CD4-positive, alpha-beta memory T cell (primary cell): ENCODE measurements around the gene BEGAIN. TPM values are rescaled to one million over a fixed set of nuclear protein-coding genes. Genes with fewer than 3 reads are reported as not detected.

ENCODE experiments used
- CTCF ChIA-PET: fragments of 350-600 bp; sonication (Branson Sonifier 250); formaldehyde crosslinking; loops from one replicate; lab custom pipeline; 2021; ENCODE audit warnings: inconsistent platforms; ENCODE audit not compliant: partially characterized antibody; lab: Charles Lee
- POLR2A ChIA-PET: fragments of 350-600 bp; sonication (Branson Sonifier 250); formaldehyde crosslinking; loops from one replicate; lab custom pipeline; 2021; ENCODE audit not compliant: partially characterized antibody; lab: Charles Lee
- DNase-seq, 5 donors: peaks; one replicate each; pipeline versions ENCODE4 v3.0.0 to v3.0.0-alpha.2; 2020 to 2022; ENCODE audit warnings: mixed read lengths in 1 of 5
- H3K27ac ChIP-seq: one replicate; pipeline ENCODE4 v1.7.0; 2013; ENCODE audit warnings: low read depth, low read length
- H3K27me3 ChIP-seq: 2 replicates; pipeline ENCODE4 v1.7.0; 2013; ENCODE audit warnings: mild to moderate bottlenecking, low read length, moderate library complexity; ENCODE audit not compliant: insufficient read depth
- H3K36me3 ChIP-seq: 2 replicates; pipeline ENCODE4 v1.7.0; 2013; ENCODE audit warnings: mild to moderate bottlenecking, low read length, moderate library complexity; ENCODE audit not compliant: insufficient read depth
- H3K4me1 ChIP-seq: 2 replicates; pipeline ENCODE4 v1.7.0; 2013; ENCODE audit warnings: mild to moderate bottlenecking, low read length, moderate library complexity; ENCODE audit not compliant: insufficient read depth
- H3K4me3 ChIP-seq, 2 donors: one replicate each; pipeline ENCODE4 v1.7.0; 2013; ENCODE audit warnings: low read length in 2 of 2, mild to moderate bottlenecking in 1 of 2
- H3K9me3 ChIP-seq, 2 donors: one replicate each; pipeline ENCODE4 v1.7.0; 2013; ENCODE audit warnings: low read length in 2 of 2, control low read depth in 1 of 2; ENCODE audit not compliant: control insufficient read depth in 1 of 2
- H3K27ac Mint-ChIP-seq, 7 donors: one replicate each; pipeline ENCODE4 v1.8.0; 2020 to 2021; ENCODE audit warnings: mixed read lengths in 7 of 7, mild to moderate bottlenecking in 6 of 7, inconsistent platforms in 3 of 7, moderate library complexity in 3 of 7
- H3K27me3 Mint-ChIP-seq, 2 donors: one replicate each; pipeline ENCODE4 v1.8.0; 2020 to 2021; ENCODE audit warnings: mixed read lengths in 2 of 2
- H3K36me3 Mint-ChIP-seq, 2 donors: one replicate each; pipeline ENCODE4 v1.8.0; 2020 to 2021; ENCODE audit warnings: mixed read lengths in 2 of 2, inconsistent platforms in 1 of 2, mild to moderate bottlenecking in 1 of 2
- H3K4me1 Mint-ChIP-seq, 4 donors: one replicate each; pipeline ENCODE4 v1.8.0; 2020 to 2021; ENCODE audit warnings: mixed read lengths in 4 of 4, mild to moderate bottlenecking in 1 of 4
- H3K4me3 Mint-ChIP-seq, 8 donors: one replicate each; pipeline ENCODE4 v1.8.0; 2020 to 2021; ENCODE audit warnings: mixed read lengths in 8 of 8, mild to moderate bottlenecking in 7 of 8, moderate library complexity in 6 of 8, inconsistent platforms in 3 of 8
- H3K9me3 Mint-ChIP-seq, 8 donors: one replicate each; pipeline ENCODE4 v1.8.0; 2020 to 2021; ENCODE audit warnings: mixed read lengths in 8 of 8, mild to moderate bottlenecking in 5 of 8, inconsistent platforms in 3 of 8, moderate library complexity in 1 of 8
- intact Hi-C: fragments of 100-400 bp; cut with micrococcal nuclease; formaldehyde crosslinking; loops from one replicate; pipeline ENCODE4 v1.15.1; 2023
- polyA plus RNA-seq, 2 donors: library from polyadenylated mRNA; unstranded; fragments of 300-500 nt; fragmentation: Illumina TruSeq; gene quantifications; one replicate each; pipeline ENCODE4 v1.2.3, GENCODE V29; 2021
- total RNA-seq, 2 experiments: library from RNA; stranded (reverse); gene quantifications; one replicate each; pipeline ENCODE4 v1.2.3, GENCODE V29; 2021

The BEGAIN gene
- total and polyA plus RNA-seq, 4 experiments from 2014 or later: 0.09 to 1.8 (median 1.2) TPM

DNA sequence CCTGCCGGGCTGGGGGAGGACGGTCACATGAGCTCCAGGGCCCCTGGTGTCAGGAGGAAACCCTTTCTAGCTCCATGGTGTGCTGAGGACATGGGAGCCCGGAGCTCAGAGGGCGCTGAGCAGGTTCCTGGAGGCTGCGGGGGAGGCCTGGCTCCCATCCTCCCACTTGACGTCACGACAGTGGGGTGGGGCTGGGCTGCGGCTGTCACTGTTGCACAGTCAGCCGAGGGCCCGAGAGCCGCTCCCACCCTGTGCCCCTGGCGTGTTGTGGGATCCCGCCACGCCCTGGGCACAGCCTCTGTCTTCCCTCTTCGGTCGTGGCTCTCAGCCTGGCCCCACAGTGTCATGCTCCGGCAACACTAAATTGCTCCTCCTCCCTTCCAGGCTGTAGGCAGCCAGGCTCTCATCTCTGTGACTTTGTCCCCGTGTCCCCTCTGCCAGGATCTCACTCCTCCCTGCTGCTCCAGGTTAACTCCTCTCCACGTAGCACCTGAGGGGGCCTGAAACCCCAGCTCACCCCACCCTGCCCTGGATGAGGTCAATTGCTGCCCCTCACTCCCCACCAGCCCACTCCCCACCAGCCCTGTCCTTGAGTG is 33.0 kb downstream of the BEGAIN start:
- no peak for DNase-seq
- H3K4me3 ChIP-seq: no peak overlapping the region
- no peaks in the 10 kb centered on the region for H3K9me3 Mint-ChIP-seq
- peak overlapping the region in 1 of 7 donors; percentile 62 for H3K27ac Mint-ChIP-seq
- ChIA-PET CTCF (no interaction called here), POLR2A (no interaction called here)
- H3K4me3 Mint-ChIP-seq: no peak overlapping the region
- no peaks in the 10 kb centered on the region for H3K9me3 ChIP-seq
- peaks cover 0 to 6% (median 4%) of the 10 kb centered on the region in 4 donors for H3K4me1 Mint-ChIP-seq
- intact Hi-C loops: no loop called here
- H3K27me3 Mint-ChIP-seq: peaks cover 0 to 2% of the 10 kb centered on the region in 2 donors
- no peak overlapping the region for H3K27ac ChIP-seq
- no peaks in the 10 kb centered on the region for H3K36me3 ChIP-seq
- H3K4me1 ChIP-seq: peaks cover 9% of the 10 kb centered on the region
- H3K36me3 Mint-ChIP-seq: no peaks in the 10 kb centered on the region
- H3K27me3 ChIP-seq: no peaks in the 10 kb centered on the region

DNA sequence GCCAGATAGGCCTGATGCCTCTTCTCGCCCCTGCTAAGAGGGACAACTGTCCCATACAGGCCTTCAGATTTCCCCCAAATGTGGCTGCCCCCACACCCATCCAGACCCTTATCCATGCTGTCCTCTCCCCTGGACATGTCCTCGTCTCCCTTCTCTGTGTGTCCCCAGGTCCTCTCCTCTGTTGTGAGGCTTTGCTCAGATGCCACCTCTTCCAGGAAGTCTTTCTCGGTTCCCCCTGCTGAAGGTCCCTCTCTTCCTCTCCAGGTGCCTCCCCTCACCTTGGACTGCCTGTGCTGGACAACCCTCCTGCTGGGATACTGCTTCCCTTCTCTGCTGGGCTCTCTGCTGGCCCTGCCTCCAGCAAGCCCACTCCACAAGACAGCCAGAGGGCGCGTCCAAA is 33.7 kb downstream of the BEGAIN start:
- Histone ChIP-seq H3K27me3 (no peaks in the 10 kb centered on the region), H3K27ac (no peak overlapping the region), H3K36me3 (no peaks in the 10 kb centered on the region), H3K9me3 (no peaks in the 10 kb centered on the region), H3K4me3 (no peak overlapping the region), H3K4me1 (peaks cover 16% of the 10 kb centered on the region)
- H3K4me1 Mint-ChIP-seq: peaks cover 2 to 12% (median 4%) of the 10 kb centered on the region in 4 donors
- intact Hi-C loops: no loop called here
- no peak overlapping the region for H3K4me3 Mint-ChIP-seq
- CTCF ChIA-PET: no interaction called here
- H3K9me3 Mint-ChIP-seq: no peaks in the 10 kb centered on the region
- DNase-seq: no peak
- peaks cover 0 to 1% of the 10 kb centered on the region in 2 donors for H3K27me3 Mint-ChIP-seq
- POLR2A ChIA-PET: no interaction called here
- H3K36me3 Mint-ChIP-seq: no peaks in the 10 kb centered on the region
- H3K27ac Mint-ChIP-seq: no peak overlapping the region

DNA sequence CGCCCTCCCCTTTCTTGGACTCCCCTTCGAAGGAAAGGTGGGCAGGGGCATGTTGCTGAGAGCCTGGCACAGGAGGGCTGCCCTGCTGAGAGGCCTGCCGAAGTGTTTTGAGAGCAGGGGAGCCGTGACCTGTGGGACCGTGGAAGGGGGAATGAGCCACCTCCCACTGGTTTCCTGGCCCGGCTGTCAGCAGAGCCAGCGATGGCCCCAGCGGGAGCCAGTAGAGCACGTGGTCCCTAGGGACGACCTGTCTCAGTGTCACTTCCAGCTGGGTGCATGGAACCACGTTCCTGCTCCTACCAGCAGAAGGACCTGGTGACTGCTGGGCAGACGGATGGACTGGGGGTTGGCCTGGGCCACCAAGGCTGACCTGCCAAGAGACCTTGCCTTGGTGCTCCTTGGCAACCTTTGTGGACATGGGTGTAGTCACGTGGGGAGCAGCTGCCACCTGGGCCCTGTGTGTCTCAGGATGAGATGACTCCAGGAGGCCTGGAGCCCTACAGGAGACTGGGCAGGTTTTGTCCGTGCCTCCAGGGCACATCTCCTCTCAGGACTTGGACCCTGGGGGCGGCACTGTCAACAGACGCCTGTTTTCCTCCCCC is 34.6 kb downstream of the BEGAIN start:
- intact Hi-C loops: no loop called here
- no peaks in the 10 kb centered on the region for H3K9me3 ChIP-seq
- ChIA-PET POLR2A (no interaction called here), CTCF (no interaction called here)
- no peak overlapping the region for H3K27ac Mint-ChIP-seq
- no peak for DNase-seq
- no peaks in the 10 kb centered on the region for H3K9me3 Mint-ChIP-seq
- peaks cover 0 to 20% (median 8%) of the 10 kb centered on the region in 4 donors for H3K4me1 Mint-ChIP-seq
- H3K4me3 Mint-ChIP-seq: no peak overlapping the region
- no peaks in the 10 kb centered on the region for H3K27me3 ChIP-seq
- H3K27ac ChIP-seq: no peak overlapping the region
- no peak overlapping the region for H3K4me3 ChIP-seq
- peaks cover 24% of the 10 kb centered on the region for H3K4me1 ChIP-seq
- H3K36me3 ChIP-seq: no peaks in the 10 kb centered on the region
- no peaks in the 10 kb centered on the region for H3K36me3 Mint-ChIP-seq
- H3K27me3 Mint-ChIP-seq: no peaks in the 10 kb centered on the region

- POLR2A ChIA-PET: no interaction called here
- no peaks in the 10 kb centered on the region for H3K36me3 ChIP-seq
- no peak for DNase-seq
- Mint-ChIP-seq H3K27me3 (no peaks in the 10 kb centered on the region), H3K36me3 (no peaks in the 10 kb centered on the region), H3K9me3 (no peaks in the 10 kb centered on the region), H3K4me1 (peaks cover 5 to 35% (median 17%) of the 10 kb centered on the region in 4 donors), H3K4me3 (no peak overlapping the region), H3K27ac (peak overlapping the region in 1 of 7 donors; percentile 71)
- peaks cover 36% of the 10 kb centered on the region for H3K4me1 ChIP-seq
- CTCF ChIA-PET: no interaction called here
- intact Hi-C loops: no loop called here
- no peak overlapping the region for H3K27ac ChIP-seq
- H3K9me3 ChIP-seq: no peaks in the 10 kb centered on the region
- no peaks in the 10 kb centered on the region for H3K27me3 ChIP-seq
- no peak overlapping the region for H3K4me3 ChIP-seq
These were observed 36.2 kb downstream of the BEGAIN start for GRCh38 chr14:100551056-100551455.

- no peaks in the 10 kb centered on the region for H3K36me3 Mint-ChIP-seq
- ChIA-PET CTCF (interaction anchor here (1.4 kb wide), 1 partner anchor 103 kb away, joined by 3 read pairs; no protein-coding TSS in a partner anchor), POLR2A (interaction anchor here (4.0 kb wide), 1 partner anchor 90 kb away, joined by 40 read pairs; no protein-coding TSS in a partner anchor)
- no peak overlapping the region for H3K4me3 Mint-ChIP-seq
- H3K9me3 ChIP-seq: no peaks in the 10 kb centered on the region
- no peak overlapping the region for H3K4me3 ChIP-seq
- H3K27ac ChIP-seq: no peak overlapping the region
- no peaks in the 10 kb centered on the region for H3K36me3 ChIP-seq
- H3K4me1 ChIP-seq: peaks cover 41% of the 10 kb centered on the region
- peaks cover 9 to 45% (median 18%) of the 10 kb centered on the region in 4 donors for H3K4me1 Mint-ChIP-seq
- no peaks in the 10 kb centered on the region for H3K9me3 Mint-ChIP-seq
- H3K27ac Mint-ChIP-seq: no peak overlapping the region
- H3K27me3 Mint-ChIP-seq: no peaks in the 10 kb centered on the region
- no peaks in the 10 kb centered on the region for H3K27me3 ChIP-seq
- no peak for DNase-seq
- intact Hi-C loops: loop anchor here (5.0 kb wide), 1 partner anchor 948 kb away; the partner anchor contains the start of gene CCDC85C
These were observed 37.2 kb downstream of the BEGAIN start for GRCh38 chr14:100549834-100550625.

DNA sequence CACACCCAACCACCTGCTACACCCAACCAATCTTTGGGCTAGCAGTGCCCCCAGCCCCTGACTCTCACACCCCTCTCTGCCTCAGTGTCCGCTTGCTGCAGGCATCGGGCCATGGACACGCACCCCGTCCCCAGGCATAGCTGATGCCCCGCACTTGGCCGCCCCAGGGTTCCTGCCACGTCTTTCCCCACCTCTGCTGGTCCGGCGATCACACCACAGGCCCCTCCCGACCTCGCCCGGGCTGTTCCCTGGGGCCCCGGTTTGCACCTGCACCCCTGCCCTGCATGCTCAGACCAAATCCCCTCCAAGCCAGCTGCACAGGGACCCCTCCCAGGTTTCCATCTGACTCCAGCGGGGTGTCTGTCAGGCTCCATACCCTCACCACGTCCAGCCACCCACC is 38.3 kb downstream of the BEGAIN start:
- POLR2A ChIA-PET: interaction anchor here (1.1 to 4.0 kb wide), 3 partner anchors 18 to 91 kb away, joined by 4 to 40 read pairs (median 7); no protein-coding TSS in a partner anchor

More for the DNA sequence above, 38.3 kb downstream of the BEGAIN start:
- Histone ChIP-seq H3K27me3 (no peaks in the 10 kb centered on the region), H3K27ac (peak overlapping the region; percentile 59), H3K36me3 (no peaks in the 10 kb centered on the region), H3K9me3 (no peaks in the 10 kb centered on the region), H3K4me1 (peaks cover 41% of the 10 kb centered on the region), H3K4me3 (no peak overlapping the region)
- Mint-ChIP-seq H3K4me3 (peak overlapping the region in 2 of 8 donors; percentile 25 to 49), H3K27ac (peak overlapping the region in 6 of 7 donors; percentile 7 to 95 (median 92)), H3K36me3 (no peaks in the 10 kb centered on the region), H3K9me3 (no peaks in the 10 kb centered on the region), H3K27me3 (no peaks in the 10 kb centered on the region), H3K4me1 (peaks cover 9 to 46% (median 18%) of the 10 kb centered on the region in 4 donors)
- CTCF ChIA-PET: interaction anchor here (1.4 to 5.4 kb wide), 2 partner anchors 97 to 104 kb away, joined by 3 to 52 read pairs; no protein-coding TSS in a partner anchor
- intact Hi-C loops: loop anchor here (5.0 kb wide), 1 partner anchor 947 kb away; the partner anchor contains the start of gene CCDC85C
- DNase-seq: no peak
